Measurements from ENCODE around the gene PYM1. TPM values are rescaled to one million over a fixed set of nuclear protein-coding genes. Genes with fewer than 3 reads are reported as not detected.

The PYM1 gene
- polyA plus RNA-seq, 1 donor from 2014 or later: 49.3 TPM

DNA sequence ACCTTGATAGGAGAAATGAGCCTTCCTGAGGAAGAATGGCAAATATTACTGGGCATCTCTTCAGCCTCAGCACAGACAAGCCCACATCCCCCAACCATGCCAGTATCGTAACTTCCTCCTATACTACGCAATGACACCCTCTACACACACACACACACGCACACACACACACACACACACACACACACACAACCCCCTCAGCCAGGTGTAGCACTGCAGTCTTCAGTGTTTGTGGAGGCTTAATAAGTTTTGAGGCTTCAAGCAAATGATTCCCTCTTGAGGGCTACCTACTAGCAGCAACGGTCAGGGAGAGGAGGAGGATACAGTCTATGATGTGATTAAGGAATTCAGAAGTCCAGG lies 4.8 kb upstream of the PYM1 start:
- Histone ChIP-seq H3K9ac (ENCODE audit: low read length) (no peak overlapping the region), H3K4me2 (ENCODE audit: low read length) (peak overlapping the region; percentile 35)

DNA sequence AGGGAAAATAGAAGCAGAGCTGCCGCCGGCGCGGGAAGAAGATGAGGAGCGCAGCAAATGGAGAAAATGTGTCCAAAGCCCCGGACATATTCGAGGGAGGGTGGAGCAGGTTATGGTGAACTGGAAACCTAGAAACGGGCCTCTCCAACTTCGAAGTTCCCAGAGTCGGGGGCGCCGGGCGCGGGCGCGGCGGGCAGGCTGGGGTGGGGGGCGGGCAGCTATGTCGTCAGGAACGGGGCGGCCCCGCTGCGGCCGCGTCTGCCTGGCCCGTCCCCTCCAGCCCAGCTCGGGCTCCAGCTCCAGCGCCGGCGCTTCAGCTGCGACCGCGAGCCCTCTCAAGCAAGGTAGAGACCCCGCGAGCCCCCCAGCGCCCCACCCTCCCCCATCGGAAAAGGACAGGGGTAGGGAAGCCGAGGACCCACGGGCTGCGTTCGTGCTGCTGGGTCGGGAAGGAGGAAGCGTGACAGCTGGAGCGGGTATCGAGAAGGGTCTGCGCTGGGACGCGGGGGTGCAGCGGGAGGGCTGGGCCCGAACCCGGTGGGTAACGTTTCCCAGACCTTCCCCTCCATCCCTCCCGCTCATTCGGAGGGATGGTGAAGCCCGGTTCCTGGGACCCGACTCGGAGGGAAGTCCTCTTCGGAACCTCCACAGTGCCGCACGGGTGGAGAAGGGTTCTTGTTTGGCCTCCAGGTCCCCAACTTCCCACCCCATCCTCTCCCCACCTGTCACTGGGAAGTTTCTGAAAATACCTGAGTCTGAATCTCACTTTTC lies 4.3 kb upstream of the PYM1 start:
- no peaks in the 10 kb centered on the region for H3K9me3 ChIP-seq (ENCODE audit: low read length)
- H3F3A ChIP-seq (ENCODE audit: insufficient read depth, low read length, poor library complexity, severe bottlenecking): no peaks in the 10 kb centered on the region
- no peak overlapping the region for H3K27ac ChIP-seq (ENCODE audit: low read length)
- peaks cover 6% of the 10 kb centered on the region for H3K79me2 ChIP-seq (replicated peaks; ENCODE audit: insufficient read depth, low read length)
- H3K36me3 ChIP-seq (ENCODE audit: insufficient read depth, low read length): no peaks in the 10 kb centered on the region
- peaks cover 40% of the 10 kb centered on the region for H3K27me3 ChIP-seq (ENCODE audit: insufficient read depth, low read depth, low read length)
- H2AFZ ChIP-seq (ENCODE audit: low read depth, low read length): peak overlapping the region; percentile 2
- no peaks in the 10 kb centered on the region for H3K9me2 ChIP-seq (ENCODE audit: insufficient read depth, low read length)
- no peaks in the 10 kb centered on the region for H4K20me1 ChIP-seq (ENCODE audit: insufficient read depth)
- H3K4me2 ChIP-seq (ENCODE audit: low read length): peak overlapping the region; percentile 53
- H3K4me3 ChIP-seq (ENCODE audit: low read length): peak overlapping the region; percentile 67
- peak overlapping the region; percentile 55 for H3K9ac ChIP-seq (ENCODE audit: low read length)
- TF ChIP-seq, protein P1, sequence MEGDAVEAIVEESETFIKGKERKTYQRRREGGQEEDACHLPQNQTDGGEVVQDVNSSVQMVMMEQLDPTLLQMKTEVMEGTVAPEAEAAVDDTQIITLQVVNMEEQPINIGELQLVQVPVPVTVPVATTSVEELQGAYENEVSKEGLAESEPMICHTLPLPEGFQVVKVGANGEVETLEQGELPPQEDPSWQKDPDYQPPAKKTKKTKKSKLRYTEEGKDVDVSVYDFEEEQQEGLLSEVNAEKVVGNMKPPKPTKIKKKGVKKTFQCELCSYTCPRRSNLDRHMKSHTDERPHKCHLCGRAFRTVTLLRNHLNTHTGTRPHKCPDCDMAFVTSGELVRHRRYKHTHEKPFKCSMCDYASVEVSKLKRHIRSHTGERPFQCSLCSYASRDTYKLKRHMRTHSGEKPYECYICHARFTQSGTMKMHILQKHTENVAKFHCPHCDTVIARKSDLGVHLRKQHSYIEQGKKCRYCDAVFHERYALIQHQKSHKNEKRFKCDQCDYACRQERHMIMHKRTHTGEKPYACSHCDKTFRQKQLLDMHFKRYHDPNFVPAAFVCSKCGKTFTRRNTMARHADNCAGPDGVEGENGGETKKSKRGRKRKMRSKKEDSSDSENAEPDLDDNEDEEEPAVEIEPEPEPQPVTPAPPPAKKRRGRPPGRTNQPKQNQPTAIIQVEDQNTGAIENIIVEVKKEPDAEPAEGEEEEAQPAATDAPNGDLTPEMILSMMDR (IDR thresholded peaks at IDR 0.05; ENCODE audit: poor library complexity, severe bottlenecking): no peak

More for the DNA sequence above, 4.8 kb upstream of the PYM1 start:
- H3K9me2 ChIP-seq (ENCODE audit: insufficient read depth, low read length): no peaks in the 10 kb centered on the region
- H3K27me3 ChIP-seq (ENCODE audit: insufficient read depth, low read depth, low read length): peaks cover 40% of the 10 kb centered on the region
- no peaks in the 10 kb centered on the region for H3F3A ChIP-seq (ENCODE audit: insufficient read depth, low read length, poor library complexity, severe bottlenecking)
- no peak for TF ChIP-seq EZH2 (IDR thresholded peaks at IDR 0.05; ENCODE audit: borderline replicate concordance, insufficient read depth, low read length, poor library complexity, severe bottlenecking)
- no peak for TF ChIP-seq SMC3 (conservative IDR thresholded peaks at IDR 0.05; ENCODE audit: poor library complexity)
- TF ChIP-seq, protein P2, sequence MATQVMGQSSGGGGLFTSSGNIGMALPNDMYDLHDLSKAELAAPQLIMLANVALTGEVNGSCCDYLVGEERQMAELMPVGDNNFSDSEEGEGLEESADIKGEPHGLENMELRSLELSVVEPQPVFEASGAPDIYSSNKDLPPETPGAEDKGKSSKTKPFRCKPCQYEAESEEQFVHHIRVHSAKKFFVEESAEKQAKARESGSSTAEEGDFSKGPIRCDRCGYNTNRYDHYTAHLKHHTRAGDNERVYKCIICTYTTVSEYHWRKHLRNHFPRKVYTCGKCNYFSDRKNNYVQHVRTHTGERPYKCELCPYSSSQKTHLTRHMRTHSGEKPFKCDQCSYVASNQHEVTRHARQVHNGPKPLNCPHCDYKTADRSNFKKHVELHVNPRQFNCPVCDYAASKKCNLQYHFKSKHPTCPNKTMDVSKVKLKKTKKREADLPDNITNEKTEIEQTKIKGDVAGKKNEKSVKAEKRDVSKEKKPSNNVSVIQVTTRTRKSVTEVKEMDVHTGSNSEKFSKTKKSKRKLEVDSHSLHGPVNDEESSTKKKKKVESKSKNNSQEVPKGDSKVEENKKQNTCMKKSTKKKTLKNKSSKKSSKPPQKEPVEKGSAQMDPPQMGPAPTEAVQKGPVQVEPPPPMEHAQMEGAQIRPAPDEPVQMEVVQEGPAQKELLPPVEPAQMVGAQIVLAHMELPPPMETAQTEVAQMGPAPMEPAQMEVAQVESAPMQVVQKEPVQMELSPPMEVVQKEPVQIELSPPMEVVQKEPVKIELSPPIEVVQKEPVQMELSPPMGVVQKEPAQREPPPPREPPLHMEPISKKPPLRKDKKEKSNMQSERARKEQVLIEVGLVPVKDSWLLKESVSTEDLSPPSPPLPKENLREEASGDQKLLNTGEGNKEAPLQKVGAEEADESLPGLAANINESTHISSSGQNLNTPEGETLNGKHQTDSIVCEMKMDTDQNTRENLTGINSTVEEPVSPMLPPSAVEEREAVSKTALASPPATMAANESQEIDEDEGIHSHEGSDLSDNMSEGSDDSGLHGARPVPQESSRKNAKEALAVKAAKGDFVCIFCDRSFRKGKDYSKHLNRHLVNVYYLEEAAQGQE (IDR thresholded peaks at IDR 0.05; ENCODE audit: borderline replicate concordance): no peak
- H3K36me3 ChIP-seq (ENCODE audit: insufficient read depth, low read length): no peaks in the 10 kb centered on the region
- no peaks in the 10 kb centered on the region for H3K9me3 ChIP-seq (ENCODE audit: low read length)
- no peak overlapping the region for H2AFZ ChIP-seq (ENCODE audit: low read depth, low read length)
- no peak overlapping the region for H3K27ac ChIP-seq (ENCODE audit: low read length)
- no peaks in the 10 kb centered on the region for H4K20me1 ChIP-seq (ENCODE audit: insufficient read depth)
- peak overlapping the region; percentile 67 for H3K4me3 ChIP-seq (ENCODE audit: low read length)
- peaks cover 6% of the 10 kb centered on the region for H3K79me2 ChIP-seq (replicated peaks; ENCODE audit: insufficient read depth, low read length)

DNA sequence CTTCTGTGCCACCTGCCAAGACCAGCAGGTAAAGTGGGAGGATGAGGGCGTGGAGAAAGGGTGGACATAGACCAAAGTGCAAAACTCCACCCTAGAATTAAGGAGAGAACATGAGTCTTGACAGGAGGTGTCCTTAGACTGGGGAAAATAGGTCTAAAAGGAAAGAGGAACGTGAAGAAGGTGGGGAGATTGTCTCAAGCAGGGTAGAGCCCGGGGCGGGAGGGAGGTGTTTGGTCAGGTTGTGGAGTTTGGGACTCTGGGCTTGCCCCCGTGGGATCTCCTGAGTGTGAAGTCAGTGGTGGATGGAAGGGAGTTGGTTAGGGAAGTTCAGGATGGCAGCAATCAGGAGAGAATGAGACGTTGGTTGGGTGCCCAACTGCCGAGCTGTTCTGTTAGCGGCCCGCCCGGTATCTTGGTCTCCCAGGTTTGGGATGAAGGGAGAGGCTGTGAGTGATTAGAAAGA lies 3.7 kb upstream of the PYM1 start:
- Histone ChIP-seq H3K4me3 (ENCODE audit: low read length) (peak overlapping the region; percentile 67), H3K4me2 (ENCODE audit: low read length) (peak overlapping the region; percentile 53), H4K20me1 (ENCODE audit: insufficient read depth) (no peaks in the 10 kb centered on the region), H3K9me3 (ENCODE audit: low read length) (no peaks in the 10 kb centered on the region), H3K9ac (ENCODE audit: low read length) (peak overlapping the region; percentile 55), H3K9me2 (ENCODE audit: insufficient read depth, low read length) (no peaks in the 10 kb centered on the region), H2AFZ (ENCODE audit: low read depth, low read length) (peak overlapping the region; percentile 2), H3K27me3 (ENCODE audit: insufficient read depth, low read depth, low read length) (peaks cover 40% of the 10 kb centered on the region), H3F3A (ENCODE audit: insufficient read depth, low read length, poor library complexity, severe bottlenecking) (no peaks in the 10 kb centered on the region), H3K79me2 (replicated peaks; ENCODE audit: insufficient read depth, low read length) (peaks cover 9% of the 10 kb centered on the region), H3K36me3 (ENCODE audit: insufficient read depth, low read length) (no peaks in the 10 kb centered on the region), H3K27ac (ENCODE audit: low read length) (no peak overlapping the region)
- TF ChIP-seq SMC3 (conservative IDR thresholded peaks at IDR 0.05; ENCODE audit: poor library complexity): no peak
- TF ChIP-seq, protein P2 (IDR thresholded peaks at IDR 0.05; ENCODE audit: borderline replicate concordance): no peak
- TF ChIP-seq MXI1 (conservative IDR thresholded peaks at IDR 0.05; ENCODE audit: poor library complexity, severe bottlenecking): no peak
- no peak for TF ChIP-seq EP300 (conservative IDR thresholded peaks at IDR 0.05; ENCODE audit: poor library complexity, severe bottlenecking)
